ENCODE measurements around the gene NTRK2.
A peak's percentile ranks its signal among the peaks of the same experiment; 100 is the strongest.

The NTRK2 gene

GRCh38 chr9:84935528-84936117, 266.1 kb downstream of the NTRK2 start:
- CTCF ChIA-PET, result no interaction called here
- POLR2A ChIA-PET, result no interaction called here
- TF ChIP-seq FOXK2 (IDR thresholded peaks at IDR 0.05) (no peak), TARDBP (IDR thresholded peaks at IDR 0.05) (no peak), HDGF (IDR thresholded peaks at IDR 0.05; ENCODE audit: borderline replicate concordance) (no peak), PKNOX1 (IDR thresholded peaks at IDR 0.05) (no peak), CTBP1 (IDR thresholded peaks at IDR 0.05; ENCODE audit: borderline replicate concordance) (no peak)
- DNase-seq (ENCODE audit: extremely low spot score), result no peak

GRCh38 chr9:84937180-84937579, 267.7 kb downstream of the NTRK2 start:
- ChIA-PET CTCF (no interaction called here), POLR2A (no interaction called here)
- TF ChIP-seq ELF4 (IDR thresholded peaks at IDR 0.05), result no peak
- TF ChIP-seq SP1 (IDR thresholded peaks at IDR 0.05), result no peak
- no peak for TF ChIP-seq FOXK2 (IDR thresholded peaks at IDR 0.05)
- no peak for TF ChIP-seq PKNOX1 (IDR thresholded peaks at IDR 0.05)
- no peak for TF ChIP-seq TARDBP (IDR thresholded peaks at IDR 0.05)
- TF ChIP-seq SUZ12 (IDR thresholded peaks at IDR 0.05), result no peak
- TF ChIP-seq LEF1 (IDR thresholded peaks at IDR 0.05; ENCODE audit: borderline replicate concordance), result no peak
- TF ChIP-seq L3MBTL2 (conservative IDR thresholded peaks at IDR 0.05), result no peak
- no peak for TF ChIP-seq ARNT (IDR thresholded peaks at IDR 0.05)
- no peak for TF ChIP-seq ZNF384 (IDR thresholded peaks at IDR 0.05)
- TF ChIP-seq BHLHE40 (IDR thresholded peaks at IDR 0.05; ENCODE audit: borderline replicate concordance), result no peak
- TF ChIP-seq HDGF (IDR thresholded peaks at IDR 0.05; ENCODE audit: borderline replicate concordance), result no peak
- no peak for TF ChIP-seq NFRKB (IDR thresholded peaks at IDR 0.05)
- no peak for TF ChIP-seq FOXM1 (IDR thresholded peaks at IDR 0.05; ENCODE audit: borderline replicate concordance)
- TF ChIP-seq FOXA1 (IDR thresholded peaks at IDR 0.05), result no peak
- TF ChIP-seq CTBP1 (IDR thresholded peaks at IDR 0.05; ENCODE audit: borderline replicate concordance), result no peak
- DNase-seq (ENCODE audit: extremely low spot score), result no peak

GRCh38 chr9:84937581-84937980, 268.1 kb downstream of the NTRK2 start:
- TF ChIP-seq FOXM1 (IDR thresholded peaks at IDR 0.05; ENCODE audit: borderline replicate concordance) (no peak), SP1 (IDR thresholded peaks at IDR 0.05) (no peak), ELF4 (IDR thresholded peaks at IDR 0.05) (no peak), TARDBP (IDR thresholded peaks at IDR 0.05) (no peak), ZNF384 (IDR thresholded peaks at IDR 0.05) (no peak), HDGF (IDR thresholded peaks at IDR 0.05; ENCODE audit: borderline replicate concordance) (no peak), PKNOX1 (IDR thresholded peaks at IDR 0.05) (no peak), ARNT (IDR thresholded peaks at IDR 0.05) (no peak), NFRKB (IDR thresholded peaks at IDR 0.05) (no peak), FOXK2 (IDR thresholded peaks at IDR 0.05) (no peak), BHLHE40 (IDR thresholded peaks at IDR 0.05; ENCODE audit: borderline replicate concordance) (no peak), LEF1 (IDR thresholded peaks at IDR 0.05; ENCODE audit: borderline replicate concordance) (no peak), SUZ12 (IDR thresholded peaks at IDR 0.05) (no peak), FOXA1 (IDR thresholded peaks at IDR 0.05) (no peak), CTBP1 (IDR thresholded peaks at IDR 0.05; ENCODE audit: borderline replicate concordance) (no peak), L3MBTL2 (conservative IDR thresholded peaks at IDR 0.05) (no peak)
- ChIA-PET CTCF (no interaction called here), POLR2A (no interaction called here)
- no peak for DNase-seq (ENCODE audit: extremely low spot score)

GRCh38 chr9:84939774-84940173, 270.2 kb downstream of the NTRK2 start:
- POLR2A ChIA-PET, result no interaction called here
- CTCF ChIA-PET, result no interaction called here
- DNase-seq (ENCODE audit: extremely low spot score), result no peak
- TF ChIP-seq ZNF384 (IDR thresholded peaks at IDR 0.05) (no peak), LEF1 (IDR thresholded peaks at IDR 0.05; ENCODE audit: borderline replicate concordance) (no peak), ELF4 (IDR thresholded peaks at IDR 0.05) (no peak), SUZ12 (IDR thresholded peaks at IDR 0.05) (no peak), PKNOX1 (IDR thresholded peaks at IDR 0.05) (no peak), ARNT (IDR thresholded peaks at IDR 0.05) (no peak), BHLHE40 (IDR thresholded peaks at IDR 0.05; ENCODE audit: borderline replicate concordance) (no peak), SP1 (IDR thresholded peaks at IDR 0.05) (no peak), FOXK2 (IDR thresholded peaks at IDR 0.05) (no peak), HDGF (IDR thresholded peaks at IDR 0.05; ENCODE audit: borderline replicate concordance) (no peak), TARDBP (IDR thresholded peaks at IDR 0.05) (no peak), L3MBTL2 (conservative IDR thresholded peaks at IDR 0.05) (no peak), NFRKB (IDR thresholded peaks at IDR 0.05) (no peak), FOXM1 (IDR thresholded peaks at IDR 0.05; ENCODE audit: borderline replicate concordance) (no peak), FOXA1 (IDR thresholded peaks at IDR 0.05) (no peak)

- no peak for DNase-seq (ENCODE audit: extremely low spot score)
- TF ChIP-seq ELF4 (IDR thresholded peaks at IDR 0.05) (no peak), ZNF384 (IDR thresholded peaks at IDR 0.05) (no peak)
- POLR2A ChIA-PET, result no interaction called here
- CTCF ChIA-PET, result no interaction called here
These were observed 270.8 kb downstream of the NTRK2 start for GRCh38 chr9:84940294-84940693.

GRCh38 chr9:84941792-84942191, 272.3 kb downstream of the NTRK2 start:
- DNase-seq (ENCODE audit: extremely low spot score), result no peak
- TF ChIP-seq NFRKB (IDR thresholded peaks at IDR 0.05), result no peak
- TF ChIP-seq PKNOX1 (IDR thresholded peaks at IDR 0.05), result peak; percentile 78
- ChIA-PET CTCF (no interaction called here), POLR2A (no interaction called here)

Data from HEK293T (cell line).